C4-2B (cell line): ENCODE measurements around the gene MID2.

ENCODE experiments used
- H3K27ac ChIP-seq: fragments of 450-650 bp; 2 replicates; pipeline ENCODE4 v1.5.1; 2017
- ZFX ChIP-seq: fragments of 450-650 bp; IDR thresholded peaks from 2 replicates; pipeline ENCODE4 v1.6.1; 2017
- TF ChIP-seq, protein P1 (sequence below): fragments of 450-650 bp; conservative IDR thresholded peaks from 2 replicates; pipeline ENCODE4 v1.5.1; 2017; ENCODE audit warnings: mild to moderate bottlenecking

MID2 gene, protein sequence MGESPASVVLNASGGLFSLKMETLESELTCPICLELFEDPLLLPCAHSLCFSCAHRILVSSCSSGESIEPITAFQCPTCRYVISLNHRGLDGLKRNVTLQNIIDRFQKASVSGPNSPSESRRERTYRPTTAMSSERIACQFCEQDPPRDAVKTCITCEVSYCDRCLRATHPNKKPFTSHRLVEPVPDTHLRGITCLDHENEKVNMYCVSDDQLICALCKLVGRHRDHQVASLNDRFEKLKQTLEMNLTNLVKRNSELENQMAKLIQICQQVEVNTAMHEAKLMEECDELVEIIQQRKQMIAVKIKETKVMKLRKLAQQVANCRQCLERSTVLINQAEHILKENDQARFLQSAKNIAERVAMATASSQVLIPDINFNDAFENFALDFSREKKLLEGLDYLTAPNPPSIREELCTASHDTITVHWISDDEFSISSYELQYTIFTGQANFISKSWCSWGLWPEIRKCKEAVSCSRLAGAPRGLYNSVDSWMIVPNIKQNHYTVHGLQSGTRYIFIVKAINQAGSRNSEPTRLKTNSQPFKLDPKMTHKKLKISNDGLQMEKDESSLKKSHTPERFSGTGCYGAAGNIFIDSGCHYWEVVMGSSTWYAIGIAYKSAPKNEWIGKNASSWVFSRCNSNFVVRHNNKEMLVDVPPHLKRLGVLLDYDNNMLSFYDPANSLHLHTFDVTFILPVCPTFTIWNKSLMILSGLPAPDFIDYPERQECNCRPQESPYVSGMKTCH

DNA sequence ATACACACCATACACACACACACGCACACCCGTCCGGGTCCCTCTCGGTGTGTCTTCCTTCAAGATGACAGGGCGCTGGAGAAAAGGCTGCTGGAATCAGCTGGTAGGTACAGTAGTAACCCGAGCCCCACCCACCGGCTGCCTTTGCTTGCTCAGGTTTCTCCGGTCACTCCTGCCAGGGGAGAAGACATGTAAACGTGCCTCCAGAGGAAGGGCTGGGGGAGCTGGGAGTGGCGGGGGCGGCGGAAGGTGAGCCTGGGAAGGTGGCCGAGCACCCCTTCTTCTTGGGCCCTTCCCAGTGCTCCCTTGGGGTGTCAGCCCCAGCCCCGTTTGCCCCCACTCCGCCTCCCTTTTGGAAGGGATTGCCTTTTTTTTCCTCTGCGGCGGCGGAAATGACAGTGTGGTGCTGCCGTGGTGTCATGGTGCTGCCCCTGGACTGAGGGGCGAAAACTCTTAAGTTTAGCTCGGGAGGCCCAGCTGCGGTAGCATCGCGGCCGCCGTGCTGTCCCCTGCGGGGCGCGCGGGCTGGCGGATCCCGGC, at the start of gene MID2:
MID2 (plus strand) TSS at position 169 of the 540 bp plus-strand sequence. CDS start 561 bp downstream, outside the sequence.
- no peak for TF ChIP-seq ZFX
- TF ChIP-seq, protein P1, sequence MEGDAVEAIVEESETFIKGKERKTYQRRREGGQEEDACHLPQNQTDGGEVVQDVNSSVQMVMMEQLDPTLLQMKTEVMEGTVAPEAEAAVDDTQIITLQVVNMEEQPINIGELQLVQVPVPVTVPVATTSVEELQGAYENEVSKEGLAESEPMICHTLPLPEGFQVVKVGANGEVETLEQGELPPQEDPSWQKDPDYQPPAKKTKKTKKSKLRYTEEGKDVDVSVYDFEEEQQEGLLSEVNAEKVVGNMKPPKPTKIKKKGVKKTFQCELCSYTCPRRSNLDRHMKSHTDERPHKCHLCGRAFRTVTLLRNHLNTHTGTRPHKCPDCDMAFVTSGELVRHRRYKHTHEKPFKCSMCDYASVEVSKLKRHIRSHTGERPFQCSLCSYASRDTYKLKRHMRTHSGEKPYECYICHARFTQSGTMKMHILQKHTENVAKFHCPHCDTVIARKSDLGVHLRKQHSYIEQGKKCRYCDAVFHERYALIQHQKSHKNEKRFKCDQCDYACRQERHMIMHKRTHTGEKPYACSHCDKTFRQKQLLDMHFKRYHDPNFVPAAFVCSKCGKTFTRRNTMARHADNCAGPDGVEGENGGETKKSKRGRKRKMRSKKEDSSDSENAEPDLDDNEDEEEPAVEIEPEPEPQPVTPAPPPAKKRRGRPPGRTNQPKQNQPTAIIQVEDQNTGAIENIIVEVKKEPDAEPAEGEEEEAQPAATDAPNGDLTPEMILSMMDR, result no peak
- peak within 1 kb of the TSS; percentile 94 for H3K27ac ChIP-seq

DNA sequence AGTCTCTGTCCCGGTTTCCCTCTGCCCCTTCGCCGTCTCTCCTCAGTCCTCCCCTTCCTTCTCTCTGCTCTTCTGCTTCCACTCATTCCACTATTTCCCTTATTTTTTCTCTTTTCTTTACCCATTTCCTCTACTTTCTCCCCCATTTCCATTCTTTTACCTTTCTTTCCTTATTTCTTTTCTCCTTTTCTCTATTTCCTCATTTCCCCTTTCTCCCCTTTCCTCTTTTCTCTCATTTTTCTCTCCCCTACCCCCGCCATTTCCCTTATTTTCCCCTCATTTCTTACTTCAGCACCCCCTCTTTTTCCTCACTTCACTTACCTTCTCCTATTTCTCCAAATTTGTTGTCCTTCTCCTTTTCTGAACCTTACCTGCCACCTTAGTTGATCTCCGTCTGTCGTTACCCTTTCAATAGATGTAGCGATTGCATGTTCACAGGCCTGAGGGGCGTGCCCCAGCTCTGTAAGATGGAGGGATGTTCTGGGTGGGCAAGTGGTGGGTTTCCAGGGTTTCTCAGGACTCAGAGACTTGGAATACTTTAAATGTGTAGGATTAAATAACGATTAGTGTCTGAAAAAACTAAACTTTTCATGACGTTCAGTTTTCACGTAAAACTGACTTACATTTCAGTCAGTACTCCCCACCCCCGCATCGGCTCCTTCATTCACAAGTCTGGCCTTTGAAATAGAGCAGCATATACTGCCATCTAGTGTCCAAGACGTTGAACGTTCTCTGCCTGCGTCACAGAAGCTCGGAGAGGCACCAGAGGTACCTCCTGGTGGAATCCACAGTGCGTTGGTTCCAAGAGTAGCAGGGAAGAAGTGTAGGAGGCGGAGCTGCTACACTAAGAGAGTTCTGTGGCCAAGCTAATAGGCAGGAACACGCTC, 48.8 kb upstream of the MID2 start:
- TF ChIP-seq ZFX, result no peak
- TF ChIP-seq, protein P1, result peak; percentile 70
- peak overlapping the region; percentile 38 for H3K27ac ChIP-seq

DNA sequence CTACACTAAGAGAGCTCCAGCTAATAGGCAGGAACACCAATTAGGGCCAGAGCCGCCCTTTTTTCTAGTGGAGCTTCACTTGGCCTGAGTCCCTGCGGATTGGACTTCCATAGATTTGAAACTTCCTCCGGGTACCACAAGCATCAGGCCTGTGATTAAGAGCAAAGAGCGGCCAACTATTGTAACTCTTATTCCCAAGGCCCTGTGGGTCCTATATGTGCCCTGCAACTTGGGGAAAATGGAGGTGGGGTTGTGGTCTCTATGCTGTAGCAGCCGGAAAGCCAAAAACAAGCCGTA, 48.2 kb upstream of the MID2 start, which contains the start of gene NCBP2L:
NCBP2L (plus strand) TSS at position 198 of the 297 bp plus-strand sequence. CDS start 16,488 bp downstream, outside the sequence.
- H3K27ac ChIP-seq, result peak within 1 kb of the TSS; percentile 38

DNA sequence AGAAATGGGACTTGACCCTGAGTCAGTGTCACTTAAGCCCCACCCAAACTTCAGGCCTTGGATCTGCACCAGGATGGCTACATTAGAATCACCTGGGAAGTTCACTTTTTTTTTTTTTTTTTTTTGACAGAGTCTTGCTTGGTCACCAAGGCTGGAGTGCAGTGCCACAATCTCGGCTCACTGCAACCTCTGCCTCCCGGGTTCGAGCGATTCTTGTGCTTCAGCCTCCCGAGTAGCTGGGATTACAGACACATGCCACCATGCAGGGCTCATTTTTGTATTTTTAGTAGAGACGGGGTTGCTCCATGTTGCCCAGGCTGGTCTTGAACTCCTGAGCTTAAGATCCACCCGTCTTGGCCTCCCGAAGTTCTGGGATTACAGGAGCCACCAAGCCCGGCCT, 45.1 kb upstream of the MID2 start:
- H3K27ac ChIP-seq, result no peak overlapping the region
- no peak for TF ChIP-seq ZFX
- TF ChIP-seq, protein P1, result no peak

More for the DNA sequence above, 48.2 kb upstream of the MID2 start, which contains the start of gene NCBP2L:
- TF ChIP-seq, protein P1, result peak; percentile 43
- TF ChIP-seq ZFX, result no peak

DNA sequence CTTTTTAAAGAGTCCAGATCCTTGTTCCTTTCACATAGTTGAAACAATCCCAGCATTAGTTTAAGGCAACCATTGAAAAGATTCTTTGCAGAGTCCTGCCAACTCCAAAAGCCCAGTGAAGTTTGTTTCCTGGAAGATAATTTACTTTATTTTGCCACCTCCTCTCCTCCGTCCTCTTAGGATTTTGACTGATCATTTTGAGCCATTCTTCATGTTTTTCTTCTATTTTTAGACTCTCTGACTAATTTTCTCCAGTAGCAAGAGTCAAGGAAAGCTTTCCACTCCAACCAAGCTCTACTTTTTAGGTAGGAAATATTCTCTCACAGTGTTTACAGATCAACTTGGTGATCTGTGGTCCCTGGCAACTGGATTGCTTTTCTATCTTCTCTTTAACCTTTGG, 37.8 kb upstream of the MID2 start:
- no peak overlapping the region for H3K27ac ChIP-seq
- no peak for TF ChIP-seq ZFX
- TF ChIP-seq, protein P1, result no peak

DNA sequence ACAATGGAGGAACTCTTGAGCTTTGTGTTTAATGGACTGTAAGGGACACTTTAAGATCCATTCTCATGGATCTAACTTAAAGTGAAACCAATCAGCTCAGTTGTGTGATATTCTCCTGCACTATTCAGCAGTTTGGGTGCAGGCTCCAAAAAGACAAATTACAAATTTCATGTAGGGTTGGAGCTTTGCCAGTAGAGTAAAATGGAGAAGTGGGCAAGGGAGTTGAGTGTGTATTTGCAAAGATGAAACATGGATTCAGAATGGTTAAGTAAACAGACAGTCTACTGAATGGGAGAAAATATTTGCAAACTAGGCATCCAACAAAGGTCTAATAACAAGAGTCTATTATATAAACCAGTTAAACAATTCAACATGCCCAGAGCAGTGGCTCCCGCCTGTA, 21.2 kb upstream of the MID2 start:
- no peak for TF ChIP-seq ZFX
- TF ChIP-seq, protein P1, result no peak
- H3K27ac ChIP-seq, result no peak overlapping the region
